ENCODE measurements around the gene POLRMT.

DNA sequence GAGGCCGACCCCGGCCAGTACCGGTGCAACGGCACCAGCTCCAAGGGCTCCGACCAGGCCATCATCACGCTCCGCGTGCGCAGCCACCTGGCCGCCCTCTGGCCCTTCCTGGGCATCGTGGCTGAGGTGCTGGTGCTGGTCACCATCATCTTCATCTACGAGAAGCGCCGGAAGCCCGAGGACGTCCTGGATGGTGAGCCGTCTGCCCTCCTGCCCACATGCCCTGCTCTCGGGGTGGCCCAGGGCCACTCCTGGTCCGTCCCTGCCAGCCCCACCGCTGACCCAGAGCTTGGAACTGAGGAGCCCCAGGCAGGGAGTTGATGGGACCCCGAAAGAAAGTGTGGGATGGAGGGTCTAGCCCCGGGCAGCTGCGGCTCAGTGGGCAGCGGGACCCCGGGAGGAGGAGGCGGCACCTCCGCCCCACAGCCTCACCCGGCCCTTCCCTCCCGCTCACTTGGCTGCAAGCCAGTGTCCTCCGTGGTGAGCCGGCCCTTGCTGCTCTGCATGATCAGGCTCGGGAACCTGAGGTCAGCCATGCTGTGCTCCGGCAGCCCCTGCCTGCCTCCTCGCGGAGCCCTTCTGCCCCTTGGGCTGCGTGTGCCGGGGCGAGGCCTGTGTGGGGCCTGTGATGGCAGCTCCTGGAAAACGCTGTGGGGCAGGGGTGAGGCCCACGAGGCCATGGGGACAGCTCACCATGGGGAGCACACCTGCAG lies 51.8 kb downstream of the POLRMT start:
- TF ChIP-seq, protein P1, sequence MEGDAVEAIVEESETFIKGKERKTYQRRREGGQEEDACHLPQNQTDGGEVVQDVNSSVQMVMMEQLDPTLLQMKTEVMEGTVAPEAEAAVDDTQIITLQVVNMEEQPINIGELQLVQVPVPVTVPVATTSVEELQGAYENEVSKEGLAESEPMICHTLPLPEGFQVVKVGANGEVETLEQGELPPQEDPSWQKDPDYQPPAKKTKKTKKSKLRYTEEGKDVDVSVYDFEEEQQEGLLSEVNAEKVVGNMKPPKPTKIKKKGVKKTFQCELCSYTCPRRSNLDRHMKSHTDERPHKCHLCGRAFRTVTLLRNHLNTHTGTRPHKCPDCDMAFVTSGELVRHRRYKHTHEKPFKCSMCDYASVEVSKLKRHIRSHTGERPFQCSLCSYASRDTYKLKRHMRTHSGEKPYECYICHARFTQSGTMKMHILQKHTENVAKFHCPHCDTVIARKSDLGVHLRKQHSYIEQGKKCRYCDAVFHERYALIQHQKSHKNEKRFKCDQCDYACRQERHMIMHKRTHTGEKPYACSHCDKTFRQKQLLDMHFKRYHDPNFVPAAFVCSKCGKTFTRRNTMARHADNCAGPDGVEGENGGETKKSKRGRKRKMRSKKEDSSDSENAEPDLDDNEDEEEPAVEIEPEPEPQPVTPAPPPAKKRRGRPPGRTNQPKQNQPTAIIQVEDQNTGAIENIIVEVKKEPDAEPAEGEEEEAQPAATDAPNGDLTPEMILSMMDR (IDR thresholded peaks at IDR 0.05) = no peak
- no peak for TF ChIP-seq POLR2A (IDR thresholded peaks at IDR 0.05)

Measured in right lobe of liver (tissue), 4 donors.